ENCODE data around the gene GLIS2.
A peak's percentile ranks its signal among the peaks of the same experiment; 100 is the strongest.

Gene GLIS2

DNA sequence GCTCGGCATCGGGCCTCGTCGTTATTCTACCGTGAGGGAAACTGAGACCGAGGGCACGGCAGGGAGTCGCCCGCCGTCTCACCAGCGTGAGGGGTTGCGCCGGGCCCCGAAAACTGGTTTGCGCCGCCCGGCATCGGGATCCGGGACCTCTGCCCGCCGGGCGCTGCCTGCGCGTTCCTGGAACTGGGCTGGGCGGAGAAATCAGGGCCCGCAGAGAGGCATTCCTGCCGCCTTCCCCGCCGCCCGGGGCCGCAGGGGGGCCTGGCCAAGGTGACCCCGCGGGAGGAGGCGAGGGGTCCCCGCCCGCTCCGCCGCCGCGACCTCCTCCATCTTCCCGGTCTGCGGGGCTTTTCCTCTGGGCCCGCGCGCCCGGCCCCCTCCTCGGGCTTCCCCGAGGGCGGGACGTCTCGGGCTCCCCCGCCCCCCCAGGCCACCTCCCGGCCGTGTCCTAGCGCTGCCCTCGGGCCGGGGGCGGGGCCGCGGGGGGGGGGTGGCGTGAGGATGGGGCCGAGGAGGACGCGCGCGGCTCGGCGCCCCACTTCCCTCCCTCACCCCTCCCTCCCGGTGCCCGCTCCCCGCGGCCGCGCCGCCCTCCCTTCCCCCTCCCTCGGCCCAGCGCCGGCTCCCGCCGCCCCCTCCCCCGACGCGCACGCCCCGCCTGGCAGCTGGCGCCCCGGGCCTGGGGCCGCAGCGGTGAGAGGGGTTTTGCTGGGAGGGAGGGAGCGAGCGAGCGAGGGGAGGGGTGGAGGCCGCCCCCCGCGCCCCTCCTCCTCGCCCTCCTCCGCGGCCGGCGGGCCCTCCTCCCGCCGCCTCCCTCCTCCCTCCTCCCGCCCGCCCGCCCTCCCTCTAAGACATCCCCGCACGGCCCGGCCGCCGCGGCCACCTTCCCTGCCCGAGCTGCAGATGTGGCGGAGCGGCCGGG is at the start of gene GLIS2:
Gene GLIS2 (plus strand): TSS at position 882 of the 922 bp plus-strand sequence. CDS start 16,214 bp downstream, outside the sequence.
- DNase-seq (ENCODE audit: low spot score): no peak

DNA sequence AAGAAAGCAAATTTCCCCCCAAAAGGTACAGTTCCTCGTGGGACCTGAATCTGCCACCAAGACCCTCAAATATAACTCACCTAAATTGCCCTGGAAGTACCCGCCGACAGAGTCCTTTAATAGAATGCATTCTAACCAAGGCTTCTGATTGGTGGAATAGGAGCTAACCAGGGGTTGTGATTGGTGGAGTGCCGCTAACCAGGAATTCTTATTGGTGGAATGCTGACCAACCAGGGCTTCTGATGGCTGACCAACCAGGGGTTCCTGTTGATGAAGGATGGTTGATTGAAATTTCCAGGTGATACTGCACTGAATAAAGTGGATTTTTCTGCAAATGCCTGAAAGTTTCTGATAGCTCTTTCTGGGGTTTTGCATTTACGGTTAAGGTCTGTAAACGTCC is 49.5 kb upstream of the GLIS2 start:
- no peak for DNase-seq (ENCODE audit: low spot score)

DNA sequence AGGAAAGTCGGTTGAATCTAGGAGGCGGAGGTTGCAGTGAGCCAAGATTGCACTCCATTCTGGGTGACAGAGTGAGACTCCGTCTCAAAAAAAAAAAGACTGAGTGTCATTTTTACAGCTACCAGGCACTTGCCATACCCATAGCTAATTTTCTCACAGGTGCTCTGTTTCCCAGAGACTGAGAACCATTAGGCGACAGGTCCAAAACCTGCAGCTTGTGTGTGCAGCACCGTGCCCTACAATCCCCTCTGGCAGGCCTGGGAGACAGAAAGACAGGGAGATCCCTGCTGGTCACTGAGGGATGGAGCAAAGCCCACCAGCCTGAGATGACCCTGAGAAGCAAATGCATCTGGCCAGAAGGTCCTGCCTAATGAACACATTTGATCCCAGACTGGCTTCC is 45.8 kb upstream of the GLIS2 start:
- no peak for DNase-seq (ENCODE audit: low spot score)

DNA sequence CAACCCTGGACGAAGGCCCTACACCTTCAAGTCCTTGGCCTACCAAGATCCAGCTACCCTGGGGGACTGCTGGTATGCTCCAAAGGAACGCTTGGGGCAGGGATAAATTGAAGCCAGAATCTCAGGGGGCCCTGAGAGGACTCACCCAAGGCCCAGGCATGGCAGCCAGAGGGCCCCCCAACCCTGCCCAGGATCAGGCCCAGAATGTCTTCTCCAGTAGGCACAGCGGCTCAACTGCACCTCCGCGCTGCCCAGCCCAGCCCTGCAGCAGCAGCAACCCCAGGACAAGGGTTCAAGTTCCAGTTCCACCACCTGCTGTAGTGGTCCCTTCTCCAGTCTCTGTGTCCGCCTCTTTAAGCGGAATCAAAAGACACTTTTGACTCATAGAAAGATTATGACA is 45.3 kb upstream of the GLIS2 start:
- DNase-seq (ENCODE audit: low spot score): no peak

DNA sequence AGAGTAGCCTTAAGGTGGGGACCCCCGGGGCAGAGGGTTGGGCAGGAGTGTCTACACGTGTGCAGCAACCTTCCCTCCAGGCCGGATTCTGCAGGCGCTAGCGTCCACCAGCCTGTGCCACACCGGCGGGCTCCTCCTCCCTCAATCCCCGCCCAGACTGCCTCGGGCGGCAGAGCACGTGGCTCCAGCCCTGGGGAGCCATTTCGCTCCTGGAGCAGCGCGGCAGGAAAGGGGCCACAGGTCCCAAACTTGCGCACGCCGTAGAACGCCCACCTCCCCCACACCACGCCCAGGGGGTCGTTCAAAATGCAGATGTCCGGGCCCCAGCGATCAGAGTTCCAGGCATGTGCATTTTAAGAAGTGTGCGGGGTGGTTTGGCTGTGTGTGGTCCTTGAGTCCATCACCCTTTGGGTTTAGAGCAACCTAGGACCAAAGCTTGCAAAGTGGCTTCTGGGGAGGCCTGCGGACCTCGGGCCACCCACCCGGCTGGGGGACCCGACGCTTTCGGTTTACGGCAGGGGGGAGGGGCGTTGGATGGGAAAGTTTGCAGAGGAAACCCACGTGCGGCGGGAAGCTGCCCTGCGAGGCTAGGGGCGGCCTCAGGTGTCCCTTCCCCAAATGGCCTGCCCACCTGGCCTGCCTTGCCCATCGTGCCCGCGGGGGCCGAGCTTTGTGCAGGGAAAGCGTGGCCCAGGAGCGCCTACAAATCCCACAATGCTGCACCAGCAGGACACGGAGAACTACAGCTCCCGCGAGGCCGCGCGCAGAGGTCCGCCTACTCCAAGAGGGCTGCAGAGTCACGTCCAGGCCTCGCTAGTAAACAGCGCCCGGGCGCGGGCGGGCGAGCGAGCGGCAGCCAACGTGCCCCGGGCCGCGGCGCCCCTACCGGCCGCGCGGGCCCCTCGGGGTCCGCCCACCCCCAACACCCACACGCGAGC is 44.4 kb upstream of the GLIS2 start:
- peak; percentile 88 for DNase-seq (ENCODE audit: low spot score)

DNA sequence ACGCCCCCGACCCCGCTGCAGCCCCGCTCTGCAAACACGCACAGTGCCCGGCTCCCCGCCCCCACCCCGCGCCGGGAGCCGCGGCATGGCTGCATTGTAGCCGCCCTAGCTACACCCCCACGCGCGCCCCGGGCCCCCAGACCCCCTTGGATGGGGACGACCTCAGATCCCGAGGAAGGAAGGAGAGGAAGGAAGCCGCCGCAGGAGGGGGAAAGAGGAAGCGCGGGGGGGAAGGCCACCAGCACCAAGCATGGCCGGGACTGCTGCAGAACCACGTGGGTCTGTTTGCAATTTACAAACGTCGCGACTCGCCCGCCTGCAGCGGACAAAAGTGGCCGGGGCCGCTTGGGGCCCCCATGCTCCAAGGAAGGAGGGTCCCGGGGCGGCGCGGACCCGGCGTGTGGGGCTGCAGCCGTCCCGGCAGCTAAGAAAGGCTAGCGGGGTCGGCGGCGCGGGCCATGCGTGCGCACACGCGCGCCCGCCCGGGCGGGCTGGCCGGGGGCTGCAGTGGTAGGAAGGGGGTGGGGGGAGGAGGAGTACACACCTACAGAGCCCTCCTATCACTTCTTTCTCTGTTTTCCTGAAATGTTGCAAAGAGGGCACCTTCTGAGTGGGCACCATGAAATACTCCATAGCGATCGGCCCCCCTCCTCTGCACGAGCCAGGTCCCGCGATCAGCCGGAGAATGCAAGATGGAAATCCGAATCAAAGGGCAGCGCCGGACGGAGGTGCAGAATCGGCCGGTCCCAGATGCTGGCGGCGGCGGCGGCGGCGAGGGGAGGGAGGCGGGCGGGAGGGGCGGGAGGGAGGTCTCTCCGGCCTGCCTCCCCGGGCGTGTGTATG is 43.5 kb upstream of the GLIS2 start:
- DNase-seq (ENCODE audit: low spot score): peak; percentile 65

DNA sequence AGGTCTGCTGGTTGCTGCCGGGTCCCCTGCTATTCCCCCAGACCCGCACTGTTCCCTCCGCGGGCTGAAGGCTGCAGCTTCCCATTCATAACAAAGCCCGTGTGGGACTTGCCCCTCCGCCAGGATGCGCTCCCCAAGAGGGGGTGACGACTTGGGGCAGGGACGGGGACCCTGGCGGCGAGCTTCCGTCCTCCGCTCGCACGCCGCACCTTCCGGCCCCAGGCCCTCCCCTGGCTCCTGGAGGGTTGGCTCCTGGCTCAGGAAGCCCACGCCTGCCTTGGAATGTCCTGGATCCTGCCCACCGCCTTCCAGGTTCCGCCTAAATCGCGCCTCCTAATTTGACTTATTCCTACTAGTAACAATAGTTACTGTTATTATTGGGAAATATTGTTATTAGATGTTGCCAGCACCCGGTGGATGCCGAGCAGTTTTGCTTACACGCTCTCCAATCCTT is 42.0 kb upstream of the GLIS2 start:
- peak; percentile 65 for DNase-seq (ENCODE audit: low spot score)

DNA sequence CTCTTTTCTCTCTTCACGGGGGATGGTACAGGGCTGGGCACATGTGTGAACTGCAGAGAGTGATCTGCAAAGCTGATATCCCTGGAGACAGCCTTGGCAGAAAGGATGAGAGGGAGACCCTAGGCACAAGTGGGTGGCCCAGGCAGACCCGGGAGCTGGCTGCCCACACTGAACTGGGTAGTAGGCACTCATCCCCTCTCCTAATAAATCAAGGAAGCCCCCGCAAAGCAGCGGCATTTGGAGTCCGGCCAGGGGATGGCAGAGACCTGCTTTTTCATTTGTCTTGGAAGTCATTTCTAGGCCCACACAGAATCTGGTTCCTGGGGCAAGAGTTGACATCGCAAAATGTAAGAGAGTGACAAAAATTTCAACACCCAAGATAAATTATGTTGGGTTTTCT is 40.0 kb upstream of the GLIS2 start:
- DNase-seq (ENCODE audit: low spot score): no peak

DNA sequence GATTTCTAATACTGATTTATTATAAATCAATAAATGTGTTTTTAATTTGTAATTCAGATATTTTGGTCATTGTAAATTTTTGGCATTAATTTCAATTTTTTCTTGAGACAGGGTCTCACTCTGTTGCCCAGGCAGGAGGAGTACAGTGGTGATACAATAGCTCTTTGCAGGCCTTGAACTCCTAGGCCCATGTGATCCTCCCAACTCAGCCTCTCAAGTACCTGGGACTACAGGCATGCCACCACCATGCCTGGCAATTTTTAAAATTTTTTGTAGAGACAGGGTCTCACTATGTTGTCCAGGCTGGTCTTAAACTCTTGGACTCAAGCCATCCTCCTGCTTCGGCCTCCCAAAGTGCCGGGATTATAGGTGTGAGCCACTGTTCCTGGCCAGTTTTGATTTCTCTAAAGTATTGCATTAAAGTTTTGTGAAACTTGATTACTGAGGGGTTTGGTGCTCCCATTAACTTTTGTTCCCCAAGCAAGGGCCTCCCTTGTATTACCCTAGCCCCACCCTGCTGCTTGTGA is 37.8 kb upstream of the GLIS2 start:
- no peak for DNase-seq (ENCODE audit: low spot score)

DNA sequence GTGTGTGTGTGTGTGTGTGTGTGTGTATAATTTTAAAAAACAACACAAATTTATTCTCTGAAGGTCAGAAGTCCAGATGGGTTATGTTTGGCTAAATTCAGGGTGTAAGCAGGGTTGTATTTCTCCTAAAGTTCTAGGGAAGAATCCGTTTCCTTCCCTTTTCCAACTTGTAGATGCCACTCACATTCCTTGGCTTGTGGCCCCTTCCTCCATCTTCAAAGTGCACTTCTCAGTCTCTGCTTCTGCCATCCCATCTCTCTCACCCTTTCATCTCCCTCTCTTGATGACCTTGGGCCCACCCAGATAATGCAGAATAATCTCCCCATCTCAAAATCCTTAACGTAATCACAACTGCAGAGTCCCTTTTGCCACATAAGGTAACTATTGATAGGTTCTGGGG is 35.2 kb upstream of the GLIS2 start:
- no peak for DNase-seq (ENCODE audit: low spot score)

DNA sequence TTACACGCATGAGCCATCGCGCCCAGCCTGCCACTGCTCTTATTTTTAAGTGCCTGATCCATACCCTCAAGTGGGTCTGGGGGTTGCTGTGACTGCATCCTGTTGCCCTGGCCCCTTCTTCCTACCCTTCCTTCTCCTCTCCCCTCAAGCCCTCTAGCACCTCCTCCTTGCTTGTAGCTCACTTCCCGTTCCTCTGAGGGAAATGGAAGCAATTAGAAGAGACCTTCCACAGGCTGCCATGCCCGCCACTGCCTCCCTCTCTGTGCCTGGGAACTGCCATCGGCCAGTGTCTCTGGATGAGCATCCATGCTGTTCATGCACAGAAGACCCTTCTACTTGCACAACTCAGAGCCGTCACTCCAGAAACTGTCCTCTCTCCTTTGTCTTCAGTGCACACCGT is 32.4 kb upstream of the GLIS2 start:
- DNase-seq (ENCODE audit: low spot score): no peak

DNA sequence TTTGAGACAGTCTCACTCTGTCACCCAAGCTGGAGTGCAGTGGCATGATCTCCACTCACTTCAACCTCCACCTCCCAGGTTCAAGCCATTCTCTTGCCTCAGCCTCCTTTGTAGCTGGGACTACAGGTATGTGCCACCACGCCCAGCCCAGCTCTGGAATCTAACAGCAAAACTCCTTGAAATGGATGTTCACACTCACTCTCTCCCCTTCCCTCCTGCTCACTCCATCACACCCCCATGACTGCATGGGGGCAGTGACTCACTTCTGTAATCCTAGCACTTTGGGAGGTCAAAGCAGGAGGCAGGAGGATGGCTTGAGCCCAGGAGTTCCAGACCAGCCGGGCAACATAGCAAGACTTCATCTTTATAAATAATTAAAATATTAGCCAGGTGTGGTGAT is 31.9 kb upstream of the GLIS2 start:
- no peak for DNase-seq (ENCODE audit: low spot score)

DNA sequence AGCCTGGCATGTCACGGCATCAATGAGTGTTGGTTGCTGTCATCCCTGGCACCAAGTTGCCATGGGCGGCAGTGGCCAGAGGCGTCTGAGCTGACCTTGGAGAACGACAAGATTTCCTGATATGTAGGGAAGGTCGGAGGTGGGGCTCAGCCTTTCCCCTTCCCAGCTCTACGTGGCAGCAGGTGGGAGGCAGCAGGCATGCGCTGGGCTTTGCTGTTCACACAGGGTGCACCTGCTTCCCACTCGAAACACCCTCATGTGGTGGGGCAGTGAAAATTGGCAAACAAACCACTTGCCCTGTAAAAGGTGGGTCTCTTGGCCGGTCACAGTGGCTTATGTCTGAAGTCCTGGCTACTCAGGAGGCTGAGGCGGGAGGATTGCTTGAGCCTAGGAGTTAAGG is 30.7 kb upstream of the GLIS2 start:
- DNase-seq (ENCODE audit: low spot score): no peak

DNA sequence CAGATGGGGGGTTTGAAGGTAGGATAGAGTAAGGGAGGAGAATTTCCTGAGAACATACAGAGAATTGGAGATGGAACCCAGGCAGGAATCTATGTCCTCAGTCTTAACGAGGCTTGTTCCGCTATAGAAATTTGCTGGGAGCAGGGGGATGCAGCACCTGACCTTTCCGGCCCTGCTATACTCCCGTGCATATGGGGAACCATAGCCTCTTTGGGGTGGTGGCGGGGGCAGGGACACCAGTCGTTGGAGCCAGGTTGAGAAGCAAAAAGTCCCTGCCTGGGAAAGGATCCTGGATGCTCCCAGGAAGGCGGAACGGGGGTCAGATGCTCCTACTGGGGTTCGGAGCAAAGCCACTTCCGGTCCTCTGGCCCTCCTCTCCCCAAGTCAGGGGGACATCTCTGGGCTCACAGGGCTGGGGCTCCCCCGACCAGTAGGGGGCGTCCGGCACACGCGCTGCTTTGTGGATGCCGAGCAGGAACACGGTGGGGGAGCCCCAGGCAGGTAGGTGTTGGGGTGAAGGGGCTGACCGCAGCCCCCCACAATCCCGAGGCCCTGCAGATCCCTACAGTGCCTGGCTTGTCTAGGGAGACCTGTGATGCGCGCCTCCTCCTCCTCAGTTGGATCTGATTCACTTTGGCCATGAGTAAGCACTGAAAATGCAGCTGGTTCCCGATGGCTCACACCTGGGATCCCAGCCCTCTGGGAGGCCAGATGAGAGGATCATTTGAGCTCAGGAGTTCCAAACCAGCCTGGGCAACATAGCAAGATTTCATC is 27.5 kb upstream of the GLIS2 start:
- peak; percentile 90 for DNase-seq (ENCODE audit: low spot score)

DNA sequence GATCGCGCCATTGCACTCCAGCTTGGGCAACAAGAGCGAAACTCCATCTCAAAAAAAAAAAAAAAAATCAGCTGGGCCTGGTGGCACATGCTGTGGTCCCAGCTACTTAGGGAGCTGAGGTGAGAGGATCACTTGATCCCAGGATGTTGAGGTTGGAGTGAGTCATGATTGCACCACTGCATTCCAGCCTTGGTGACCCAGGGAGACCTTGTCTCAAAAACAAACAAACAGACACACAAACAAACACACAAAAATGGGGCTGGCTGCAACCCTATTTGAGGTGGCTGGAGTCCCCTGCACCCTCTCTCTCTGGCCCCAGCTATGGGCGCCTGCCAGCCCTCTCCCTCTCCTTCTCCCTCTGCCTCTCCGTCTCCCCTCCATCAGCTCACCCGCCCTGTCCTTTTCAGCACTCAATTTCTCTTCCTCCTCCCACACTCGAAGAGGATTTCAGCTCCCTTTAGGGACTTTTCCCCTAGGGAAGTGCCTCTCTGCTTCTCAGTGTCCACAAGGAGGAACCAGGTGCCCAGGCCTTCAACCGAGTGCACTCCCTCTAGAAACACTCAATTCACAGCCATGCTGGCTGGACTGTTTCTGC is 25.5 kb upstream of the GLIS2 start:
- no peak for DNase-seq (ENCODE audit: low spot score)

DNA sequence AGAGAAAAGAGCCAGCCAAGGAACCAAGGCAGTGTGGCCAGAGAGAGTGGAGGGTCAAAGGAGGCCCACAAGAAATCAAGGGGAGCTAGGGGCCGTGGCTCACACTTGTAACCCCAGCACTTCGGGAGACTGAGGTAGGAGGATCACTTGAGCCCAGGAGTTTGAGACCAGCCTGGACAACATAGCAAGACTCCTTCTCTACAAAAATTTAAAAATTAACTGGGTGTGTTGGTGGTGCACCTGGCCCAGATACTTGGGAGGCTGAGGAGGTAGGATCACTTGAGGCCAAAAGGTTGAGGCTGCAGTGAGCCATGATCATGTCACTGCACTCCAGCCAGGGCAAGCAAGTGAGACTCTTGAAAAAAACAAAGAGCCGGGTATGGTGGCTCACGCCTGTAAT is 24.2 kb upstream of the GLIS2 start:
- DNase-seq (ENCODE audit: low spot score): no peak

DNA sequence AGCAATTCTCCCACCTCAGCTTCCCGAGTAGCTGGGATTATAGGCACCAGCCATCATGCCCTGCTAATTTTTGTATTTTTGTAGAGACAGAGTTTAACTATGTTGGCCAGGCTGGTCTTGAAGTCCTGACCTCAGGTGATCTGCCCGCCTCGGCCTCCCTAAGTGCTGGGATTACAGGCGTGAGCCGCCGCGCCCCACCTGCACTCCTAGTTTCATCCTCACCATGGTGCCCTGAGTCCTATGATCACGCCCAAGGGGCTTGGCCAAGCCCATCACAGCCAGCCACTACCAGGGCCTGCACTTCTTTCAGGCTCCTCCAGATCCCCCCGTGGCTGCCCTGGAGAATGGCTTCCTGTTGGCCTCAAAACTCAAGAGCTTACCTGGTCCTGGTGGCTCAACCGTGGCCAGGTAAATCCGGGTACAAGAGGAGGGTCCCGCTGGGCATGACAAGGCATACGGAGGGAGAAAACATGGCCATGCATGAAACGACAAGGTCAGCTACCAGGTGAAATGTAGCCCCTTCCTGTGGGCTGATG is 22.6 kb upstream of the GLIS2 start:
- DNase-seq (ENCODE audit: low spot score): no peak

DNA sequence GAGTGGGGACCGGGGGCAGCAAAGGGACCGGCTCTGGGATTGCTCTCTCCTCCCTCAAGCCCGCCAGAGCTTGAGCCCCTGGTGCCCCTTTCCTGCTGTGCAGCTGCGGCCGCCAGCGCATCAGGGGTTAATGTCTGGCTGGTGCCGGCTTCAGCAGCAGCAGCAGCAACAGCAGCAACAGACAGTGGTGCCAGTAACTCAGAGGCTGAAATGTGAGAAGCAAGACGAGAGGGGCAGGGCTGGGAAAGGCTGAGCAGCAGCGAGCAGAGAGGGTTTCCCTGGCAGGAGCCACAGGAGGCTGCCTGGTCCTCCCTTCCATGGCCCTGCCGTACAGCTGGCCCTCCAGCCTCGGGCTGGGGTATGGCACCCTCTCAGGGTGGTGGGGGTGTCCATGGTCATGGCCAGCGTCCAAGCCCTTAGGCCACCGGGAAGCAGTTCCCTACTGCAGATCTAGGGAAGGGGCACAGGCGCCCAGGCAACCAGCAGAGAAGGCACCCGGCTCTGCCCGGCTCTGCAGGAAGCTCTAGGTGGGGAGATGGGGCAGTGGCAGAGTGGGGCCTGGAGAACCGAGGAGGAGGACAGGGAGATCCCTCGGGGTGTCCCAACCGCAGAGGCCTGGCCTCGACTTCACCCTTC is 21.9 kb upstream of the GLIS2 start:
- no peak for DNase-seq (ENCODE audit: low spot score)

DNA sequence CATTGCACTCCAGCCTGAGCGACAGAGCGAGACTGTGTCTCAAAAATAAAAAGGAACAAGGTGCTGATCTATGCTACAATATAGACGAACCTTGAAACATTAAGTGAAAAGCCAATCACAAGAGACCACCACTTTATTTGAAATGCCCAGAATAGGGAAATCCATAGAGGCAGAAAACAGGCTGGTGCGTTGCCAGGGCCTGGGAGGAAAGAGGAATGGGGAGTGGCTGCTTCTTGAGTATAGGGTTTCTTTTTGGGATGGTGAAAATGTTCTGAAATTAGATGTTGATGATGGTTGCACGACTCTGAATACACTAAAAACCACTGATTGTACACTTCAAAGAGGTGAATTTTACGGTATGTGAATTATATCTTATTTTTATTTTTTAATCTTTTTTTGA is 20.3 kb upstream of the GLIS2 start:
- no peak for DNase-seq (ENCODE audit: low spot score)

DNA sequence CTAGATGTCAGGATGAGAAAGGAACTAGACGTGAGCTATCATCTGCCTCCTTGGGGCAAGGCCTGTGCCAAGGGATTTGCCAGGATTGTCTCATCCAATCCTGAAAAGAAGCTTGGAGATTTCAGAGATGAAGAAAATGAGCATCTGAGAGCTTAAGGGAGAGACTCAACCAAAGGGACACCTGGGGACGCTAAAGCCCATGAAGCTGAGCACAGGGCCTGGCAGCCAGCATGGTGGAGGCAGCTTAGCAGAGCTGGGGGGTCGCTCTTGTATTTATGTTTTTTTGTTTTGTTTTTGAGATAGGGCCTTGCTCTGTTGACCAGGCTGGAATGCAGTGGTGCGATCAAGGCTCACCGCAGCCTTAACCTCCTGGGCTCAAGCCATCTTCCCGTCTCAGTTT is 18.4 kb upstream of the GLIS2 start:
- DNase-seq (ENCODE audit: low spot score): no peak

All from germinal center (tissue), 1 donor.